H1 (cell line): Measurements from ENCODE around the gene GALNT2. TPM values are rescaled to one million over a fixed set of nuclear protein-coding genes. Genes with fewer than 3 reads are reported as not detected.
A peak's percentile ranks its signal among the peaks of the same experiment; 100 is the strongest.

Experiments used
- CTCF ChIA-PET: fragments of 300-600 bp; sonication (Branson Sonifier 250); formaldehyde crosslinking; loops from one replicate; lab custom pipeline; 2021; ENCODE audit not compliant: partially characterized antibody; lab: Charles Lee
- POLR2A ChIA-PET: fragments of 300-600 bp; sonication (Branson Sonifier 250); formaldehyde crosslinking; loops from one replicate; lab custom pipeline; 2021; ENCODE audit warnings: inconsistent platforms; ENCODE audit not compliant: partially characterized antibody; lab: Charles Lee
- DNase-seq, 2 experiments: peaks; one replicate each; pipeline versions ENCODE4 v3.0.0 to v3.0.0-alpha.2; 2010 to 2022; ENCODE audit warnings: low spot score in 2 of 2, low read depth in 1 of 2, mixed read lengths in 1 of 2
- FAIRE-seq: peaks from 2 replicates; lab custom pipeline; 2011; peaks lifted over from hg19 to GRCh38; lab: Jason Lieb, UNC
- H2AFZ ChIP-seq: 2 replicates; pipeline ENCODE4 v1.8.1; 2012; ENCODE audit warnings: low read length, inconsistent platforms
- H2AK5ac ChIP-seq: 2 replicates; pipeline ENCODE4 v1.6.1; 2013; ENCODE audit warnings: low read depth, low read length
- H2BK120ac ChIP-seq: replicated peaks from 2 replicates; pipeline ENCODE3; 2013; ENCODE audit warnings: low read depth, low read length, inconsistent platforms
- H2BK12ac ChIP-seq: 2 replicates; pipeline ENCODE4 v1.6.1; 2013; ENCODE audit warnings: low read depth, low read length
- H2BK15ac ChIP-seq: 2 replicates; pipeline ENCODE4 v1.6.1; 2013; ENCODE audit warnings: low read length
- H2BK20ac ChIP-seq: 2 replicates; pipeline ENCODE4 v1.6.1; 2013; ENCODE audit warnings: low read length
- H2BK5ac ChIP-seq: 2 replicates; pipeline ENCODE4 v1.6.1; 2013; ENCODE audit warnings: low read depth, low read length
- H3K14ac ChIP-seq: 2 replicates; pipeline ENCODE4 v1.6.1; 2013; ENCODE audit warnings: inconsistent platforms; ENCODE audit not compliant: insufficient read length
- H3K18ac ChIP-seq: 2 replicates; pipeline ENCODE4 v1.6.1; 2013; ENCODE audit warnings: low read length; ENCODE audit errors: extremely low read depth
- H3K23ac ChIP-seq: 2 replicates; pipeline ENCODE4 v1.6.1; 2013; ENCODE audit warnings: inconsistent platforms; ENCODE audit not compliant: insufficient read length
- H3K23me2 ChIP-seq: 2 replicates; pipeline ENCODE4 v1.6.1; 2013; ENCODE audit warnings: low read depth, low read length
- H3K27ac ChIP-seq: 2 replicates; pipeline ENCODE4 v1.6.1; 2011; ENCODE audit warnings: low read depth, low read length, inconsistent platforms
- H3K27me3 ChIP-seq, 4 experiments: replicated peaks in 1 of 4; 1 replicate in 1 of 4; 2 replicates in 3 of 4; pipeline versions ENCODE4 v1.6.1 to v1.8.1; 2011 to 2013; ENCODE audit warnings: low read length in 3 of 4, mild to moderate bottlenecking in 3 of 4, inconsistent platforms in 2 of 4, mixed read lengths in 2 of 4, moderate library complexity in 1 of 4; ENCODE audit not compliant: control insufficient read depth in 3 of 4, insufficient read depth in 3 of 4; ENCODE audit errors: extremely low read depth in 1 of 4
- H3K36me3 ChIP-seq, 4 experiments: 2 replicates each; pipeline versions ENCODE4 v1.6.1 to v1.8.1; 2011 to 2013; ENCODE audit warnings: mild to moderate bottlenecking in 4 of 4, low read length in 3 of 4, moderate library complexity in 2 of 4, control low read depth in 1 of 4, inconsistent platforms in 1 of 4; ENCODE audit not compliant: insufficient read depth in 4 of 4, control insufficient read depth in 2 of 4
- H3K4ac ChIP-seq: replicated peaks from 2 replicates; pipeline ENCODE3; 2013; ENCODE audit warnings: low read length, low read depth, mixed read lengths, inconsistent platforms; ENCODE audit not compliant: insufficient read length
- H3K4me1 ChIP-seq, 4 experiments: replicated peaks in 1 of 4; 1 replicate in 1 of 4; 2 replicates in 3 of 4; pipeline versions ENCODE4 v1.6.1 to v1.8.1; 2011 to 2013; ENCODE audit warnings: low read length in 3 of 4, inconsistent platforms in 2 of 4, mixed read lengths in 1 of 4; ENCODE audit not compliant: insufficient read depth in 4 of 4, control insufficient read depth in 3 of 4
- H3K4me2 ChIP-seq, 2 experiments: 2 replicates each; pipeline versions ENCODE4 v1.6.1 to v1.8.1; 2011 to 2013; ENCODE audit warnings: low read depth in 2 of 2, low read length in 2 of 2, control low read depth in 1 of 2, inconsistent platforms in 1 of 2, mild to moderate bottlenecking in 1 of 2; ENCODE audit not compliant: insufficient read depth in 1 of 2
- H3K4me3 ChIP-seq, 4 experiments: fragments of 200-600, 300-600 bp in 1 of 4; sonication (generic), shearing (Covaris generic), sonication (Bioruptor Twin) in 1 of 4; 2 replicates each; pipeline versions ENCODE4 v1.5.1 to v1.8.1; 2011 to 2016; ENCODE audit warnings: low read length in 4 of 4, low read depth in 3 of 4, control low read depth in 2 of 4, inconsistent platforms in 2 of 4, mild to moderate bottlenecking in 2 of 4, mixed read lengths in 1 of 4, moderate library complexity in 1 of 4; ENCODE audit not compliant: insufficient read depth in 2 of 4; ENCODE audit errors: extremely low read depth in 1 of 4
- H3K56ac ChIP-seq: replicated peaks from 2 replicates; pipeline ENCODE3; 2013; ENCODE audit warnings: low read depth, mild to moderate bottlenecking, mixed read lengths, low read length, inconsistent platforms; ENCODE audit not compliant: insufficient read length
- H3K79me1 ChIP-seq: 2 replicates; pipeline ENCODE4 v1.6.1; 2013; ENCODE audit warnings: low read depth, low read length, control low read depth
- H3K79me2 ChIP-seq, 2 experiments: 2 replicates each; pipeline versions ENCODE4 v1.6.1 to v1.8.1; 2012 to 2013; ENCODE audit warnings: low read length in 2 of 2, mild to moderate bottlenecking in 2 of 2, inconsistent platforms in 1 of 2; ENCODE audit not compliant: insufficient read depth in 2 of 2, control insufficient read depth in 1 of 2
- H3K9ac ChIP-seq, 4 experiments: replicated peaks in 1 of 4; 1 replicate in 1 of 4; 2 replicates in 3 of 4; pipeline versions ENCODE4 v1.6.1 to v1.8.1; 2011 to 2013; ENCODE audit warnings: low read depth in 3 of 4, low read length in 3 of 4, control low read depth in 2 of 4, mild to moderate bottlenecking in 2 of 4, moderate library complexity in 2 of 4, inconsistent platforms in 1 of 4; ENCODE audit errors: extremely low read depth in 1 of 4
- H3K9me3 ChIP-seq, 2 experiments: 2 replicates each; pipeline versions ENCODE4 v1.6.1 to v1.8.1; 2012 to 2013; ENCODE audit warnings: mild to moderate bottlenecking in 2 of 2, moderate library complexity in 2 of 2, control low read depth in 1 of 2, inconsistent platforms in 1 of 2, low read depth in 1 of 2, low read length in 1 of 2, mixed read lengths in 1 of 2; ENCODE audit not compliant: insufficient read depth in 2 of 2
- H4K20me1 ChIP-seq, 2 experiments: replicated peaks in 1 of 2; 2 replicates each; pipeline versions ENCODE3 to v1.8.1; 2011 to 2013; ENCODE audit warnings: inconsistent platforms in 2 of 2, low read length in 2 of 2, mild to moderate bottlenecking in 1 of 2; ENCODE audit not compliant: insufficient read depth in 2 of 2, control insufficient read depth in 1 of 2
- H4K5ac ChIP-seq: 2 replicates; pipeline ENCODE4 v1.6.1; 2013; ENCODE audit warnings: low read length, low read depth, mixed read lengths, inconsistent platforms; ENCODE audit not compliant: insufficient read length
- H4K8ac ChIP-seq: 2 replicates; pipeline ENCODE4 v1.8.0; 2013; ENCODE audit warnings: mild to moderate bottlenecking, moderate library complexity, low read length, inconsistent platforms; ENCODE audit not compliant: insufficient read depth; ENCODE audit errors: extremely low read depth
- H4K91ac ChIP-seq: replicated peaks from 2 replicates; pipeline ENCODE3; 2013; ENCODE audit warnings: low read length, mixed read lengths, inconsistent platforms; ENCODE audit not compliant: insufficient read length
- BACH1 ChIP-seq: IDR thresholded peaks from 2 replicates; pipeline ENCODE4 v1.6.1; 2012; ENCODE audit warnings: low read length, improper control_type of control experiment
- CTBP2 ChIP-seq: IDR thresholded peaks from 2 replicates; pipeline ENCODE4 v1.7.0; 2011; ENCODE audit warnings: borderline replicate concordance, mild to moderate bottlenecking, moderate library complexity, mixed read lengths, low read length; ENCODE audit not compliant: insufficient read depth, insufficient read length
- GTF2F1 ChIP-seq: IDR thresholded peaks from 2 replicates; pipeline ENCODE4 v1.6.1; 2012; ENCODE audit warnings: low read depth, low read length, improper control_type of control experiment, borderline replicate concordance
- HDAC2 ChIP-seq, 2 experiments: fragments of 300-600 bp in 1 of 2; sonication (generic) in 1 of 2; IDR thresholded peaks; 2 replicates each; pipeline ENCODE4 v1.6.1; 2011 to 2012; ENCODE audit warnings: low read depth in 2 of 2, low read length in 2 of 2, mild to moderate bottlenecking in 2 of 2, moderate library complexity in 2 of 2, borderline replicate concordance in 1 of 2, inconsistent platforms in 1 of 2
- HDAC6 ChIP-seq: IDR thresholded peaks from one replicate; pipeline ENCODE4 v1.7.1; 2012; ENCODE audit warnings: low read depth, mild to moderate bottlenecking, inconsistent platforms, low read length, moderate library complexity
- NANOG ChIP-seq: IDR thresholded peaks from 2 replicates; pipeline ENCODE4 v1.6.1; 2011; ENCODE audit warnings: low read length, low read depth, mild to moderate bottlenecking, inconsistent platforms; ENCODE audit not compliant: insufficient read depth, poor library complexity, severe bottlenecking
- POU5F1 ChIP-seq: IDR thresholded peaks from 2 replicates; pipeline ENCODE4 v1.6.1; 2011; ENCODE audit warnings: low read depth, mild to moderate bottlenecking, low read length, moderate library complexity
- RXRA ChIP-seq: IDR thresholded peaks from 2 replicates; pipeline ENCODE4 v1.6.1; 2011; ENCODE audit warnings: low read depth, mild to moderate bottlenecking, low read length, moderate library complexity; ENCODE audit not compliant: insufficient read depth
- SAP30 ChIP-seq: fragments of 300-600 bp; sonication (generic); IDR thresholded peaks from 2 replicates; pipeline ENCODE4 v1.7.1; 2012; ENCODE audit warnings: low read length, moderate library complexity, mild to moderate bottlenecking, inconsistent platforms; ENCODE audit not compliant: insufficient read depth, insufficient replicate concordance
- SIRT6 ChIP-seq: IDR thresholded peaks from one replicate; pipeline ENCODE4 v1.7.1; 2012; ENCODE audit warnings: low read length, inconsistent platforms
- SP1 ChIP-seq: IDR thresholded peaks from 2 replicates; pipeline ENCODE4 v1.6.1; 2011; ENCODE audit warnings: low read depth, low read length
- SP4 ChIP-seq: IDR thresholded peaks from 2 replicates; pipeline ENCODE4 v1.6.1; 2012; ENCODE audit warnings: low read length, inconsistent platforms
- TBP ChIP-seq: IDR thresholded peaks from 2 replicates; pipeline ENCODE4 v1.6.1; 2011; ENCODE audit warnings: low read depth, low read length, improper control_type of control experiment
- WGBS, 2 experiments: shearing (Covaris generic) in 1 of 2; methylation state at CpG; one replicate each; pipeline versions ENCODE4 v1.1.6 to v1.1.7; 2013 to 2015; ENCODE audit warnings: low lambda C conversion rate in 2 of 2, mixed read lengths in 2 of 2, inconsistent platforms in 1 of 2, low coverage in 1 of 2, missing lambda C conversion rate in 1 of 2; ENCODE audit not compliant: insufficient replicate concordance in 2 of 2, insufficient coverage in 1 of 2, insufficient read length in 1 of 2; ENCODE audit errors: extremely low coverage in 1 of 2, missing lambda C conversion rate in 1 of 2; 5-methylcytosine and 5-hydroxymethylcytosine counted together
- polyA plus RNA-seq, 7 experiments: library from polyadenylated mRNA; depleted of rRNA in 3 of 7; stranded (reverse) in 5 of 7; unstranded in 2 of 7; fragments of >200 nt in 5 of 7; fragments of 200-250 nt in 2 of 7; gene quantifications; 1 replicate in 5 of 7; 2 replicates in 1 of 7; 4 replicates in 1 of 7; pipeline versions ENCODE4 v1.2.1 to v1.2.3, GENCODE V29; 2011 to 2013; ENCODE audit warnings: missing spikeins in 2 of 7, mixed read lengths in 2 of 7
- total RNA-seq: library from RNA; stranded (reverse); fragmentation: NEBNext Ultra II Directional; extraction: Animal tissue kit (Norgen Biotek cat#: 25700); gene quantifications from 2 replicates; pipeline ENCODE4 v1.2.1, GENCODE V29; 2021

GALNT2 gene
- total and polyA plus RNA-seq, 2 of the 8 experiments (the other 6 are each of a cell fraction or from before 2014, with no cell fraction given): 34.5 to 75.3 TPM

GRCh38 chr1:230271300-230272035 lies 204.4 kb downstream of the GALNT2 start:
- no peak overlapping the region for H2BK20ac ChIP-seq
- WGBS, 2 experiments: 92% methylated on average over 12 of the region's 20 CpGs; no CpG with 5 or more reads in 1 of the 2 experiments
- no peaks in the 10 kb centered on the region; the same call in 1 of the 2 replicates for H3K79me1 ChIP-seq
- 0 out of 2 replicates have a peak overlapping the region, but pooled peaks have one; percentile 40 for H2BK5ac ChIP-seq
- H3K27me3 ChIP-seq: no peaks in the 10 kb centered on the region
- H4K5ac ChIP-seq: no peak overlapping the region
- H3K14ac ChIP-seq: no peak overlapping the region
- H3K27ac ChIP-seq: no peak overlapping the region
- no peak overlapping the region for H3K4me3 ChIP-seq
- no peak overlapping the region for H2AK5ac ChIP-seq
- H3K56ac ChIP-seq: no peak overlapping the region
- CTCF ChIA-PET: interaction anchor here (1.0 to 1.5 kb wide), 2 partner anchors 105 to 577 kb away, joined by 3 to 6 read pairs; no protein-coding TSS in a partner anchor
- POLR2A ChIA-PET: no interaction called here
- H3K36me3 ChIP-seq: peaks cover 0 to 13% (median 0%) of the 10 kb centered on the region in 4 experiments; a peak in 1 of 8 replicates
- no peak overlapping the region for H4K91ac ChIP-seq
- no peak overlapping the region for H2AFZ ChIP-seq
- no peak overlapping the region for H2BK12ac ChIP-seq
- no peaks in the 10 kb centered on the region for H3K79me2 ChIP-seq
- H4K8ac ChIP-seq: no peak overlapping the region
- no peaks in the 10 kb centered on the region for H3K23me2 ChIP-seq
- no peaks in the 10 kb centered on the region for H3K9me3 ChIP-seq
- no peak overlapping the region for H3K23ac ChIP-seq
- H3K4ac ChIP-seq: no peak overlapping the region
- peaks cover 1 to 5% (median 3%) of the 10 kb centered on the region in 4 experiments; a peak in 6 of 7 replicates for H3K4me1 ChIP-seq
- no peak overlapping the region for H3K4me2 ChIP-seq
- FAIRE-seq: no peak
- DNase-seq: no peak
- H2BK120ac ChIP-seq: no peak overlapping the region
- H4K20me1 ChIP-seq: no peaks in the 10 kb centered on the region
- no peak overlapping the region for H2BK15ac ChIP-seq
- H3K9ac ChIP-seq: no peak overlapping the region
- no peak overlapping the region for H3K18ac ChIP-seq
- TF ChIP-seq HDAC2 (IDR thresholded peaks at IDR 0.05; ENCODE audit: borderline replicate concordance in 1 of 2, low read depth in 2 of 2, low read length in 2 of 2) (no peak), GTF2F1 (no peak), RXRA (no peak), BACH1 (no peak), SAP30 (no peak), CTBP2 (no peak), SIRT6 (no peak), SP4 (no peak), TBP (no peak), POU5F1 (no peak), HDAC6 (no peak), SP1 (no peak), NANOG (no peak)
